ENCODE measurements around the gene MAPK11.

DNA sequence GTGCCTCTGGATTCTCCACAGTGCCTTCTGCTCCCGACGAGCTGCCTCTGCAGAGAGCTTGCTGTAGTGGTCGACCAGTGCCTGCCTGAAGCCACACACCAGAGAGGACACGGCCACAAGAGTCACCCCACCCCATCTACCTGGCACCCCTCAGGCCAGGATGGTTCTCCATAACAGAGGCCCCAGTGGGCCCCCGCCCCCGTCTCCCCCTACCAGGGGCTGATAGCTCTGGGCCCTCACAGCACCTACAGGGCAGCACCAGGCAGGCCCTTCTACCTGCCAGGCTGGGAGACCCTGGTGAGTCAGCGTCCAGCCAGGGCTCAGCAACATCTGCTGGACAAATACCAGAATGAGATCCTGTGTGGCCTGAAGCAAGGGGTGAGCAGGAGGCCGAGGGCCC, 47.7 kb downstream of the MAPK11 start:
- TF ChIP-seq POLR2A (IDR thresholded peaks at IDR 0.05; ENCODE audit: low read depth, low read length) (no peak), POLR2AphosphoS5 (IDR thresholded peaks at IDR 0.05; ENCODE audit: low read depth, low read length) (no peak), TAF1 (IDR thresholded peaks at IDR 0.05; ENCODE audit: borderline replicate concordance, low read depth, low read length) (no peak)
